Skeletal muscle satellite cell (primary cell): ENCODE data around the gene VWA3B.

Source experiments
- H3K27me3 ChIP-seq: 2 replicates; pipeline ENCODE4 v1.7.0; 2013; ENCODE audit warnings: low read length; ENCODE audit not compliant: control insufficient read depth, insufficient read depth
- H3K36me3 ChIP-seq: 2 replicates; pipeline ENCODE4 v1.7.0; 2013; ENCODE audit warnings: mild to moderate bottlenecking, control low read depth, low read length; ENCODE audit not compliant: insufficient read depth
- H3K4me1 ChIP-seq: 2 replicates; pipeline ENCODE4 v1.7.0; 2013; ENCODE audit warnings: low read length; ENCODE audit not compliant: control insufficient read depth, insufficient read depth
- H3K4me2 ChIP-seq: 2 replicates; pipeline ENCODE4 v1.7.0; 2013; ENCODE audit warnings: mild to moderate bottlenecking, low read length
- H3K4me3 ChIP-seq: 2 replicates; pipeline ENCODE4 v1.7.0; 2013; ENCODE audit warnings: low read length
- H3K9ac ChIP-seq: 2 replicates; pipeline ENCODE4 v1.7.0; 2013; ENCODE audit warnings: mild to moderate bottlenecking, low read depth, low read length, moderate library complexity
- H3K9me3 ChIP-seq: replicated peaks from 2 replicates; pipeline ENCODE4 v1.7.0; 2013; ENCODE audit warnings: mild to moderate bottlenecking, control low read depth, low read length

VWA3B gene

GRCh38 chr2:98236935-98237334, 150.0 kb downstream of the VWA3B start:
- no peak overlapping the region for H3K9ac ChIP-seq
- no peaks in the 10 kb centered on the region for H3K4me1 ChIP-seq
- peaks cover 39% of the 10 kb centered on the region for H3K27me3 ChIP-seq
- no peak overlapping the region for H3K4me2 ChIP-seq
- H3K4me3 ChIP-seq = no peak overlapping the region
- no peaks in the 10 kb centered on the region for H3K36me3 ChIP-seq
- no peaks in the 10 kb centered on the region for H3K9me3 ChIP-seq

- Histone ChIP-seq H3K4me2 (no peak overlapping the region), H3K9me3 (no peaks in the 10 kb centered on the region), H3K4me1 (no peaks in the 10 kb centered on the region), H3K36me3 (no peaks in the 10 kb centered on the region), H3K27me3 (peaks cover 32% of the 10 kb centered on the region), H3K9ac (no peak overlapping the region), H3K4me3 (no peak overlapping the region)
Measured at GRCh38 chr2:98240786-98241398, 153.9 kb downstream of the VWA3B start.

GRCh38 chr2:98241592-98241991, 154.6 kb downstream of the VWA3B start:
- Histone ChIP-seq H3K4me3 (no peak overlapping the region), H3K4me1 (no peaks in the 10 kb centered on the region), H3K9me3 (no peaks in the 10 kb centered on the region), H3K27me3 (peaks cover 32% of the 10 kb centered on the region), H3K4me2 (no peak overlapping the region), H3K36me3 (no peaks in the 10 kb centered on the region), H3K9ac (no peak overlapping the region)

GRCh38 chr2:98242003-98242402, 155.0 kb downstream of the VWA3B start:
- Histone ChIP-seq H3K9ac (no peak overlapping the region), H3K36me3 (no peaks in the 10 kb centered on the region), H3K4me3 (no peak overlapping the region), H3K9me3 (no peaks in the 10 kb centered on the region), H3K27me3 (peaks cover 32% of the 10 kb centered on the region), H3K4me2 (no peak overlapping the region), H3K4me1 (no peaks in the 10 kb centered on the region)

GRCh38 chr2:98245491-98245890, 158.5 kb downstream of the VWA3B start:
- Histone ChIP-seq H3K9ac (no peak overlapping the region), H3K4me2 (no peak overlapping the region), H3K36me3 (no peaks in the 10 kb centered on the region), H3K4me3 (no peak overlapping the region), H3K9me3 (no peaks in the 10 kb centered on the region), H3K4me1 (no peaks in the 10 kb centered on the region), H3K27me3 (peaks cover 19% of the 10 kb centered on the region)

- no peaks in the 10 kb centered on the region for H3K4me1 ChIP-seq
- no peak overlapping the region for H3K4me2 ChIP-seq
- H3K9me3 ChIP-seq = no peaks in the 10 kb centered on the region
- H3K36me3 ChIP-seq = no peaks in the 10 kb centered on the region
- no peak overlapping the region for H3K9ac ChIP-seq
- no peak overlapping the region for H3K4me3 ChIP-seq
- peaks cover 11% of the 10 kb centered on the region for H3K27me3 ChIP-seq
Measured at GRCh38 chr2:98247383-98247782, 160.4 kb downstream of the VWA3B start.

GRCh38 chr2:98252038-98252773, 165.2 kb downstream of the VWA3B start:
- H3K9ac ChIP-seq = no peak overlapping the region
- H3K4me2 ChIP-seq = no peak overlapping the region
- H3K4me1 ChIP-seq = no peaks in the 10 kb centered on the region
- no peaks in the 10 kb centered on the region for H3K27me3 ChIP-seq
- H3K4me3 ChIP-seq = no peak overlapping the region
- no peaks in the 10 kb centered on the region for H3K36me3 ChIP-seq
- H3K9me3 ChIP-seq = no peaks in the 10 kb centered on the region

GRCh38 chr2:98253461-98254070, 166.6 kb downstream of the VWA3B start:
- H3K4me3 ChIP-seq = no peak overlapping the region
- H3K9me3 ChIP-seq = no peaks in the 10 kb centered on the region
- no peak overlapping the region for H3K4me2 ChIP-seq
- H3K36me3 ChIP-seq = no peaks in the 10 kb centered on the region
- H3K9ac ChIP-seq = no peak overlapping the region
- H3K27me3 ChIP-seq = no peaks in the 10 kb centered on the region
- H3K4me1 ChIP-seq = no peaks in the 10 kb centered on the region

- Histone ChIP-seq H3K36me3 (no peaks in the 10 kb centered on the region), H3K4me1 (no peaks in the 10 kb centered on the region), H3K27me3 (no peaks in the 10 kb centered on the region), H3K9me3 (no peaks in the 10 kb centered on the region), H3K4me2 (no peak overlapping the region), H3K4me3 (no peak overlapping the region), H3K9ac (no peak overlapping the region)
Measured at GRCh38 chr2:98254504-98255059, 167.6 kb downstream of the VWA3B start.

- Histone ChIP-seq H3K9me3 (peaks cover 9% of the 10 kb centered on the region), H3K27me3 (no peaks in the 10 kb centered on the region), H3K4me2 (no peak overlapping the region), H3K36me3 (no peaks in the 10 kb centered on the region), H3K4me3 (no peak overlapping the region), H3K4me1 (no peaks in the 10 kb centered on the region), H3K9ac (no peak overlapping the region)
Measured at GRCh38 chr2:98258906-98259305, 171.9 kb downstream of the VWA3B start.

- Histone ChIP-seq H3K9ac (no peak overlapping the region), H3K4me2 (no peak overlapping the region), H3K4me3 (no peak overlapping the region), H3K27me3 (no peaks in the 10 kb centered on the region), H3K4me1 (no peaks in the 10 kb centered on the region), H3K9me3 (peaks cover 9% of the 10 kb centered on the region), H3K36me3 (no peaks in the 10 kb centered on the region)
Measured at GRCh38 chr2:98263362-98263761, 176.4 kb downstream of the VWA3B start.
